HEK293 (cell line): Measurements from ENCODE around the gene PRMT6.

Source experiments
- AEBP2 ChIP-seq: fragments of 450-650 bp; formaldehyde crosslinking; IDR thresholded peaks from 2 replicates; pipeline ENCODE4 v1.5.1; 2016; ENCODE audit warnings: missing biosample characterization, missing genetic modification characterization, borderline replicate concordance
- FEZF1 ChIP-seq: fragments of 450-650 bp; formaldehyde crosslinking; IDR thresholded peaks from 2 replicates; pipeline ENCODE4 v1.5.1; 2016; ENCODE audit warnings: missing biosample characterization, missing genetic modification characterization
- HIC1 ChIP-seq: fragments of 450-650 bp; formaldehyde crosslinking; IDR thresholded peaks from 2 replicates; pipeline ENCODE4 v1.5.1; 2016; ENCODE audit warnings: missing biosample characterization, missing genetic modification characterization
- KLF10 ChIP-seq: fragments of 450-650 bp; IDR thresholded peaks from 2 replicates; pipeline ENCODE4 v1.5.1; 2018; ENCODE audit warnings: missing biosample characterization, mild to moderate bottlenecking, missing genetic modification characterization
- KLF16 ChIP-seq: fragments of 450-650 bp; formaldehyde crosslinking; IDR thresholded peaks from 2 replicates; pipeline ENCODE4 v1.5.1; 2017; ENCODE audit warnings: missing biosample characterization, missing genetic modification characterization
- KLF17 ChIP-seq: fragments of 450-650 bp; formaldehyde crosslinking; IDR thresholded peaks from 2 replicates; pipeline ENCODE4 v1.5.1; 2016; ENCODE audit warnings: missing biosample characterization, missing genetic modification characterization
- KLF8 ChIP-seq: fragments of 450-650 bp; formaldehyde crosslinking; IDR thresholded peaks from 2 replicates; pipeline ENCODE4 v1.5.1; 2016; ENCODE audit warnings: missing biosample characterization, missing genetic modification characterization
- PRDM4 ChIP-seq: fragments of 450-650 bp; formaldehyde crosslinking; IDR thresholded peaks from 2 replicates; pipeline ENCODE4 v1.5.1; 2017; ENCODE audit warnings: missing biosample characterization, missing genetic modification characterization
- SCRT2 ChIP-seq: fragments of 450-650 bp; formaldehyde crosslinking; IDR thresholded peaks from 2 replicates; pipeline ENCODE4 v1.5.1; 2016; ENCODE audit warnings: missing biosample characterization, missing genetic modification characterization
- TSHZ1 ChIP-seq: fragments of 450-650 bp; formaldehyde crosslinking; IDR thresholded peaks from 2 replicates; pipeline ENCODE4 v1.5.1; 2016; ENCODE audit warnings: missing biosample characterization, missing genetic modification characterization, borderline replicate concordance
- ZBTB17 ChIP-seq: fragments of 450-650 bp; formaldehyde crosslinking; IDR thresholded peaks from 2 replicates; pipeline ENCODE4 v1.5.1; 2016; ENCODE audit warnings: missing biosample characterization, missing genetic modification characterization
- ZNF202 ChIP-seq: fragments of 450-650 bp; formaldehyde crosslinking; IDR thresholded peaks from 2 replicates; pipeline ENCODE4 v1.5.1; 2016; ENCODE audit warnings: missing biosample characterization, missing genetic modification characterization, borderline replicate concordance
- ZNF211 ChIP-seq: fragments of 450-650 bp; formaldehyde crosslinking; IDR thresholded peaks from 2 replicates; pipeline ENCODE4 v1.5.1; 2016; ENCODE audit warnings: low read depth, missing biosample characterization, missing genetic modification characterization
- ZNF704 ChIP-seq: fragments of 450-650 bp; formaldehyde crosslinking; IDR thresholded peaks from 2 replicates; pipeline ENCODE4 v1.5.1; 2016; ENCODE audit warnings: missing biosample characterization, missing genetic modification characterization
- TF ChIP-seq, protein P1 (sequence below): fragments of 450-650 bp; formaldehyde crosslinking; IDR thresholded peaks from 2 replicates; pipeline ENCODE4 v1.5.1; 2016; ENCODE audit warnings: missing biosample characterization, missing genetic modification characterization, borderline replicate concordance
- TF ChIP-seq, protein P2 (sequence below): fragments of 450-650 bp; formaldehyde crosslinking; IDR thresholded peaks from 2 replicates; pipeline ENCODE4 v1.5.1; 2016; ENCODE audit warnings: missing biosample characterization, missing genetic modification characterization

The PRMT6 gene

DNA sequence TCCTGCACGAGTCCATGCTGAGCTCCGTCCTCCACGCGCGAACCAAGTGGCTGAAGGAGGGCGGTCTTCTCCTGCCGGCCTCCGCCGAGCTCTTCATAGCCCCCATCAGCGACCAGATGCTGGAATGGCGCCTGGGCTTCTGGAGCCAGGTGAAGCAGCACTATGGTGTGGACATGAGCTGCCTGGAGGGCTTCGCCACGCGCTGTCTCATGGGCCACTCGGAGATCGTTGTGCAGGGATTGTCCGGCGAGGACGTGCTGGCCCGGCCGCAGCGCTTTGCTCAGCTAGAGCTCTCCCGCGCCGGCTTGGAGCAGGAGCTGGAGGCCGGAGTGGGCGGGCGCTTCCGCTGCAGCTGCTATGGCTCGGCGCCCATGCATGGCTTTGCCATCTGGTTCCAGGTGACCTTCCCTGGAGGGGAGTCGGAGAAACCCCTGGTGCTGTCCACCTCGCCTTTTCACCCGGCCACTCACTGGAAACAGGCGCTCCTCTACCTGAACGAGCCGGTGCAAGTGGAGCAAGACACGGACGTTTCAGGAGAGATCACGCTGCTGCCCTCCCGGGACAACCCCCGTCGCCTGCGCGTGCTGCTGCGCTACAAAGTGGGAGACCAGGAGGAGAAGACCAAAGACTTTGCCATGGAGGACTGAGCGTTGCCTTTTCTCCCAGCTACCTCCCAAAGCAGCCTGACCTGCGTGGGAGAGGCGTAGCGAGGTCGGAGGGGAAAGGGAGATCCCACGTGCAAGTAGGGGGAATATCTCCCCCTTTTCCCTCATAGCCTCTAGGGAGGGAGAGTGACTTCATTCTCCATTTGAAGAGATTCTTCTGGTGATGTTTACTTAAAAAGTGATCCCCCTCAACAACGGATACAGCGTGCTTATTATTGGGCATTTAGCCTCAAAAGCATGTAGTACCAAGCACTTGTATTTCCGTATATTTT, 991 bp downstream of the PRMT6 start (continued):
- TF ChIP-seq SCRT2 (tag by site-specific recombination) (peak; percentile 17; the same call in 1 of the 2 replicates), PRDM4 (tag by site-specific recombination) (no peak), TSHZ1 (tag by site-specific recombination) (no peak), ZNF704 (tag by site-specific recombination) (no peak), KLF10 (no peak), FEZF1 (tag by site-specific recombination) (no peak), KLF16 (tag by site-specific recombination) (peak; percentile 38; the same call in 1 of the 2 replicates), ZBTB17 (tag by site-specific recombination) (peak; percentile 2; the same call in 1 of the 2 replicates), KLF8 (tag by site-specific recombination) (no peak), AEBP2 (tag by site-specific recombination) (no peak), HIC1 (tag by site-specific recombination) (no peak), KLF17 (tag by site-specific recombination) (no peak), ZNF202 (no peak), ZNF211 (tag by site-specific recombination) (no peak)
- TF ChIP-seq, protein P1, sequence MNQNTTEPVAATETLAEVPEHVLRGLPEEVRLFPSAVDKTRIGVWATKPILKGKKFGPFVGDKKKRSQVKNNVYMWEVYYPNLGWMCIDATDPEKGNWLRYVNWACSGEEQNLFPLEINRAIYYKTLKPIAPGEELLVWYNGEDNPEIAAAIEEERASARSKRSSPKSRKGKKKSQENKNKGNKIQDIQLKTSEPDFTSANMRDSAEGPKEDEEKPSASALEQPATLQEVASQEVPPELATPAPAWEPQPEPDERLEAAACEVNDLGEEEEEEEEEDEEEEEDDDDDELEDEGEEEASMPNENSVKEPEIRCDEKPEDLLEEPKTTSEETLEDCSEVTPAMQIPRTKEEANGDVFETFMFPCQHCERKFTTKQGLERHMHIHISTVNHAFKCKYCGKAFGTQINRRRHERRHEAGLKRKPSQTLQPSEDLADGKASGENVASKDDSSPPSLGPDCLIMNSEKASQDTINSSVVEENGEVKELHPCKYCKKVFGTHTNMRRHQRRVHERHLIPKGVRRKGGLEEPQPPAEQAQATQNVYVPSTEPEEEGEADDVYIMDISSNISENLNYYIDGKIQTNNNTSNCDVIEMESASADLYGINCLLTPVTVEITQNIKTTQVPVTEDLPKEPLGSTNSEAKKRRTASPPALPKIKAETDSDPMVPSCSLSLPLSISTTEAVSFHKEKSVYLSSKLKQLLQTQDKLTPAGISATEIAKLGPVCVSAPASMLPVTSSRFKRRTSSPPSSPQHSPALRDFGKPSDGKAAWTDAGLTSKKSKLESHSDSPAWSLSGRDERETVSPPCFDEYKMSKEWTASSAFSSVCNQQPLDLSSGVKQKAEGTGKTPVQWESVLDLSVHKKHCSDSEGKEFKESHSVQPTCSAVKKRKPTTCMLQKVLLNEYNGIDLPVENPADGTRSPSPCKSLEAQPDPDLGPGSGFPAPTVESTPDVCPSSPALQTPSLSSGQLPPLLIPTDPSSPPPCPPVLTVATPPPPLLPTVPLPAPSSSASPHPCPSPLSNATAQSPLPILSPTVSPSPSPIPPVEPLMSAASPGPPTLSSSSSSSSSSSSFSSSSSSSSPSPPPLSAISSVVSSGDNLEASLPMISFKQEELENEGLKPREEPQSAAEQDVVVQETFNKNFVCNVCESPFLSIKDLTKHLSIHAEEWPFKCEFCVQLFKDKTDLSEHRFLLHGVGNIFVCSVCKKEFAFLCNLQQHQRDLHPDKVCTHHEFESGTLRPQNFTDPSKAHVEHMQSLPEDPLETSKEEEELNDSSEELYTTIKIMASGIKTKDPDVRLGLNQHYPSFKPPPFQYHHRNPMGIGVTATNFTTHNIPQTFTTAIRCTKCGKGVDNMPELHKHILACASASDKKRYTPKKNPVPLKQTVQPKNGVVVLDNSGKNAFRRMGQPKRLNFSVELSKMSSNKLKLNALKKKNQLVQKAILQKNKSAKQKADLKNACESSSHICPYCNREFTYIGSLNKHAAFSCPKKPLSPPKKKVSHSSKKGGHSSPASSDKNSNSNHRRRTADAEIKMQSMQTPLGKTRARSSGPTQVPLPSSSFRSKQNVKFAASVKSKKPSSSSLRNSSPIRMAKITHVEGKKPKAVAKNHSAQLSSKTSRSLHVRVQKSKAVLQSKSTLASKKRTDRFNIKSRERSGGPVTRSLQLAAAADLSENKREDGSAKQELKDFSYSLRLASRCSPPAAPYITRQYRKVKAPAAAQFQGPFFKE (tag by site-specific recombination) = no peak
- TF ChIP-seq, protein P2, sequence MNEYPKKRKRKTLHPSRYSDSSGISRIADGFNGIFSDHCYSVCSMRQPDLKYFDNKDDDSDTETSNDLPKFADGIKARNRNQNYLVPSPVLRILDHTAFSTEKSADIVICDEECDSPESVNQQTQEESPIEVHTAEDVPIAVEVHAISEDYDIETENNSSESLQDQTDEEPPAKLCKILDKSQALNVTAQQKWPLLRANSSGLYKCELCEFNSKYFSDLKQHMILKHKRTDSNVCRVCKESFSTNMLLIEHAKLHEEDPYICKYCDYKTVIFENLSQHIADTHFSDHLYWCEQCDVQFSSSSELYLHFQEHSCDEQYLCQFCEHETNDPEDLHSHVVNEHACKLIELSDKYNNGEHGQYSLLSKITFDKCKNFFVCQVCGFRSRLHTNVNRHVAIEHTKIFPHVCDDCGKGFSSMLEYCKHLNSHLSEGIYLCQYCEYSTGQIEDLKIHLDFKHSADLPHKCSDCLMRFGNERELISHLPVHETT = no peak
